ENCODE data around the gene TGM1. TPM values are rescaled to one million over a fixed set of nuclear protein-coding genes. Genes with fewer than 3 reads are reported as not detected.
A peak's percentile ranks its signal among the peaks of the same experiment; 100 is the strongest.

Gene TGM1
- total and polyA plus RNA-seq, 4 donors: 0.28 to 1.5 (median 0.76) TPM

GRCh38 chr14:24233538-24233866 is 29.5 kb downstream of the TGM1 start:
- Histone ChIP-seq H3K27ac (ENCODE audit: low read depth in 1 of 2, low read length in 2 of 2) (peak overlapping the region in 1 of 2 donors; percentile 80), H3K9ac (ENCODE audit: low read depth in 1 of 2, low read length in 2 of 2) (no peak overlapping the region), H3K27me3 (ENCODE audit: control insufficient read depth in 4 of 4, insufficient read depth in 4 of 4, low read length in 3 of 4) (no peaks in the 10 kb centered on the region), H3K36me3 (ENCODE audit: control insufficient read depth in 4 of 4, insufficient read depth in 3 of 4, low read depth in 1 of 4, low read length in 3 of 4) (peaks cover 4 to 32% (median 25%) of the 10 kb centered on the region in 4 donors), H3K4me1 (ENCODE audit: control insufficient read depth in 4 of 4, insufficient read depth in 4 of 4, low read length in 3 of 4) (peaks cover 5 to 38% (median 27%) of the 10 kb centered on the region in 4 donors), H3K9me3 (ENCODE audit: control insufficient read depth in 4 of 4, low read length in 3 of 4) (no peaks in the 10 kb centered on the region), H3K4me3 (ENCODE audit: low read depth in 1 of 3, low read length in 3 of 3) (peak overlapping the region; percentile 76 to 96 (median 85))
- TF ChIP-seq RXRA (IDR thresholded peaks at IDR 0.05) (no peak), CTCF (IDR thresholded peaks at IDR 0.05; ENCODE audit: low read depth, low read length, missing input control) (no peak), YY1 (IDR thresholded peaks at IDR 0.05) (no peak), ATF3 (IDR thresholded peaks at IDR 0.05) (no peak), EGR1 (IDR thresholded peaks at IDR 0.05; ENCODE audit: low read depth in 2 of 2) (no peak), MAX (IDR thresholded peaks at IDR 0.05) (no peak), RAD21 (IDR thresholded peaks at IDR 0.05) (no peak), SP1 (IDR thresholded peaks at IDR 0.05) (no peak), GABPA (IDR thresholded peaks at IDR 0.05 in 1 of 2, conservative IDR thresholded peaks at IDR 0.05 in 1 of 2) (no peak), REST (IDR thresholded peaks at IDR 0.05) (no peak), TAF1 (conservative IDR thresholded peaks at IDR 0.05) (no peak), ZBTB33 (IDR thresholded peaks at IDR 0.05) (no peak), NR2F2 (IDR thresholded peaks at IDR 0.05) (no peak), FOXA2 (IDR thresholded peaks at IDR 0.05) (no peak), JUND (IDR thresholded peaks at IDR 0.05) (no peak)
- WGBS: 68% methylated on average over 2 of the region's 2 CpGs
- DNase-seq (ENCODE audit: low spot score): no peak

Data from liver (tissue), 9 donors.